ENCODE measurements around the gene MON2.

GRCh38 chr12:62578726-62579125 is 112.1 kb downstream of the MON2 start:
- TF ChIP-seq CTCF (conservative IDR thresholded peaks at IDR 0.05) (no peak), EZH2 (IDR thresholded peaks at IDR 0.05; ENCODE audit: low read depth) (no peak)
